Myocyte (in vitro differentiated cells): ENCODE measurements around the gene PPP6R2. TPM values are rescaled to one million over a fixed set of nuclear protein-coding genes. Genes with fewer than 3 reads are reported as not detected.
A peak's percentile ranks its signal among the peaks of the same experiment; 100 is the strongest.

Experiments used
- DNase-seq: peaks from one replicate; pipeline ENCODE4 v3.0.0-alpha.2; 2012; ENCODE audit warnings: low read depth
- total RNA-seq: library from RNA; depleted of rRNA; stranded (reverse); fragments of >200 nt; gene quantifications from 2 replicates; pipeline ENCODE4 v1.2.3, GENCODE V29; 2014

Gene PPP6R2
- total RNA-seq, 1 donor from 2014 or later = 65.8 TPM

DNA sequence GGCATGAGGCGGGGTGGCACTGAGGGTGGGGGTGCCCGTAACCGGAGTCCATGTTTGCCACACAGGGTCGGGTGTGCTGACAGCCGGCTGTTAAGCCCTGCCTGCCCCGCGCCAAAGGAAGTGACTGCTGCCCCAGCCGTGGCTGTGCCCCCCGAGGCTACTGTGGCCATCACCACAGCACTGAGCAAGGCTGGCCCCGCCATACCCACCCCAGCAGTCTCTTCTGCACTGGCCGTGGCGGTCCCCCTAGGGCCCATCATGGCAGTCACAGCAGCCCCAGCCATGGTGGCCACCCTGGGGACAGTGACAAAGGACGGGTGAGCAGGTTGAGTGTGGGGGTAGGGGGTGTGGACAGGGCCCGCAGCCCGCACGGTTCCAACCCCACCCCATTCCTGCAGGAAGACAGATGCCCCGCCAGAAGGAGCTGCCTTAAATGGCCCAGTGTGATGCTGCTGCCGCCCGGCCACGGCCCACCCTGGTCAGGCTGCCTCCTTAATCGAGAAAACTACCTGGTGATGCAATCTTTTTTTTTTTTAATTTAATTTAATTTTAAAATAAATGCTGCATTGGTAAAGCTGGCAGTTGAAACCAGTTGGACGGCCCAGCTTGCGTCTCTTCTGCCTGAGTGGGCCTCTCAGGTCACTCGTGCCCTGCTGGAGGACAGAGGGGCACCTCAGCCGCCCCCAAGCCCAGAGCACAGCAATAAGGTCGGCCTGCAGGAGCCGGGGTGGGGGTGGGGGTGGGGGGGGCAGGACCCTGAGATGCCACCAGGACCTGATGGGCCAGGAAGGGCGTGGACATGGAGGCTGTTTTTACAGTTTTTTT lies 100.9 kb downstream of the PPP6R2 start:
- DNase-seq = no peak

GRCh38 chr22:50444663-50445062 lies 101.5 kb downstream of the PPP6R2 start:
- DNase-seq = peak; percentile 44

DNA sequence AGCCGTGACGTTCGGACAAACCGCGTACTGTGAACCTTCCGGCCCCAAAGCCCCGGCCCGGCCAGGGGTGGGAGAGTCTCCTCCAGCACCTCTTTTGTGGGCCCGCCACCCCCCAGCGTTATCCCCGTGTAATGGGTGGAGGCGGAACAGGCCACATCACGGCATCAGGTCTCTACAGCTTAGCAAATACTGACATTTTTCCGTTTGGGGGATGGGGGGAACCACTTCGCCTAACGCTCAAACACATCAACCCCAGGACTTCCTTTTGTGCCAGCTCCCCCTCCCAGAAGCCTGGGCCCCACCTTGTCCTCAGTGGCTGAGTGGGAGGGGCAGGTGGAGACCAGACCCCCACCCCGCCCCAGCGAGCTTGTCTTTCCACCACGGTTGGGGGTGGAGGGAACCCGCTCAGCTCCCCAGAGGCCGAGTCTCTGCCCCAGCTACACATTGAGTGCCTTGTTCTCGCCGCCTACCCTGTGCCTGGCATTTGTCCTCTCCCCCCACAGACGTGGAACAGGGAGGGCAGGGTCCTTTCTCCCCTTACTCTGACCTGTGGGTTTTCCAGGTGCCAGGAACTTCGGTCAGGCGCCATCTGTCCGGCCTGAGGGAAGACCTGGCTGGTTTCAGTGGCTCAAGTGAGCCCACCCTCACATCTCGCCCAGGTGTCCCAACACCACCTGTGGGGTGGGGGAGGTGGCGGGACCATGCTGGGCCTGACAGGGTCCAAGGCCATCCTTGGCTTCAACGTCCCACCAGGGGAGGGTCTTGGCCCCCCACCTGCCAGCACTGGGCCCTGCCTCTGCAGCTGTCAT lies 102.1 kb downstream of the PPP6R2 start:
- DNase-seq = no peak

DNA sequence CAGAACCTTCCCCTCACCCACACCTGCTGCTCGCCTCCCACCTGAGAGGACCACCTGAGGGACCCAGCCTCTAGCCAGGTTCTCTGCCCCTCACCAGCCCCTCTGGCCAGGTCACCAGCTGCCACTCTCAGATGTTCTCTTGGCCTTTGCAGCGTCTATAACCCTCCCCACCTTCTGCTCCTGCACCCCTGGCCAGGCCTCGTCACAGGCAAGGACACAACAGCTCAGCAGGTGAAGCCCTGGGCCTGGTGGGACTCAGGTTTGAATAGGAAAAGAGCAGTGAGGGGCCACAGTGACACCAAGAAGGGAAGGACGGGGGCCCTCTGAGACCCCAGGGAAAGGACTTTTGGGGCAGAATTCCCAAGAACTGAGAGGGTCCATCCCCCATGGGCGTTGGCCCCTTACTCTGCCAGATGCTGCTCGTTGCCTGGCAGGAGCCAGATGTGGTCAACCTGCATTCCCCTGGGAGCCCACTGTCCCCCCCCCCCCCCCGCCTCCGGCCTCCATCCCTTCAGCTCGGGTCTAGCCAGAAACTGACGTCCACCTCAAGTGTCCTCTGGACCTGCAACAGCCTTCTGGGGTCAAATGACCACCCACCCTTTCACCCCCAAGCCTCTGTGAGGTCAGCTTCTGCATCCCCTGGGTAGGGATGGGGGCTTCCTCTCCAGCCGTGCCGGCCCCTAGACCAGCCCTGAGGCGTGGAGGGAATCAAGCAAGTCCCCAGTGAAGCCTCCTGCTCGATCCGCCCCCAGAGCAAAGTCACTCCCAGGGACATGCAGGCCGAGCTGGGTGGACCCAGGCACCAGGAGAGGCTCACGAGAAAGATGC lies 103.0 kb downstream of the PPP6R2 start:
- DNase-seq = no peak

- no peak for DNase-seq
Measured at GRCh38 chr22:50446708-50447575, 103.8 kb downstream of the PPP6R2 start.

- DNase-seq = no peak
Measured at GRCh38 chr22:50447576-50448551, 104.7 kb downstream of the PPP6R2 start.

- DNase-seq = no peak
Measured at GRCh38 chr22:50452649-50453048, 109.5 kb downstream of the PPP6R2 start.

- no peak for DNase-seq
Measured at GRCh38 chr22:50454556-50455075, 111.5 kb downstream of the PPP6R2 start.

DNA sequence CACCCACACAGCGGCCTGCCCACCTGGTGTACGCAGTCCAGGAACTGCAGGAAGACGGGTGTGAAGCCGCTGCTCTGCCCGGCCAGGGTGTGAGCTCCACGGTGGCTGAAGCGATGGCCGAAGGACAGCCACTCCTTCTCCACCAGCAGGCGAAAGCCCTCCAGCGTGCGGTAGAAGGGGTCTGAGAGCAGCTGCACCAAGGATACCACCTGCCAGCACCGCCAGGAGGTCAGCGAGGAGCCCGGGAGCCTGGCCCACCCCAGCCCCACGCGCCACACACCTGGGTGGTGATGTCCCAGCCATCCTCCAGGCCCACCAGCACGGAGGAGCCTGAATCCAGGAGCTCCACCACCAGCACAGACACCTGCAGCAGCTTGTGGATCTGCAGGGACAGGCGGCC lies 112.1 kb downstream of the PPP6R2 start:
- DNase-seq = no peak

- no peak for DNase-seq
Measured at GRCh38 chr22:50456026-50456425, 112.9 kb downstream of the PPP6R2 start.

DNA sequence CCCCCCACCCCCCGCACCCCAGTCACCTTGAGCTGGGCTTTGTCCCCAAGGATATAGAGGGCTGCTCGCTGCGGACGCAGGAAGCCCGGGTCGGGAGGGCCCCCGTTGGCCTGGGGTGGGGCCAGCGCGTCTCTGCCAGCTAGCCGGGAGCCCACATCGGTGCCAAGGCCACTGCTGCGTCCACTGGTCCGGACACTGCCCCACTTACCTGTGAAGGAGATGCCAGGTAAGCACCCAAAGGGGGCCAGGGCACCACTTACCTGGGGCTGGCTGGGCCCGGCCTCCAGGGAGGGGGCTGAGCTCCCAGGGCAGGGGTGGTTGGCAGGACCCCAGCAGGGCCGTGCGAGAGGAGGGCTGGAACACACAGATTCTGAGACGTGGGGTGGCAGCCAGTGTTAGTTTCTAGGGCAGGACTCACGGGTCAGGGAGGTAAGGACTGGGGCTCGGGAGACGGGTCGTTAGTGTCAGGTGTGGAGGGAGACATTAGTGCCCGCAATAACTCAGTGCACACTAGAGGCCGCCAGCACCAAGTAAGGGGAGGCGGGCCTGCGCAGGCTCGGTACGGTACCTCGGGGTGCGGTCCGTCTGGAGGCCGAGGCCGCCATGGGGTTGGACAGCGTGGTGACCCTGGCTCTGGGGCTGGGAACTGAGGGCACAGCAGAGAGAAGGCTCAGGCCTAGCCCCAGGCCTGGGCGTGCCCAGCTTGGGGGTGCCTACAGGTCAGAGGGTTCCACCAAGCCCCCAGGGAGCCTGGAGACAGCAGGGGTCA lies 113.5 kb downstream of the PPP6R2 start:
- DNase-seq = no peak

- DNase-seq = no peak
Measured at GRCh38 chr22:50459016-50459415, 115.9 kb downstream of the PPP6R2 start.

DNA sequence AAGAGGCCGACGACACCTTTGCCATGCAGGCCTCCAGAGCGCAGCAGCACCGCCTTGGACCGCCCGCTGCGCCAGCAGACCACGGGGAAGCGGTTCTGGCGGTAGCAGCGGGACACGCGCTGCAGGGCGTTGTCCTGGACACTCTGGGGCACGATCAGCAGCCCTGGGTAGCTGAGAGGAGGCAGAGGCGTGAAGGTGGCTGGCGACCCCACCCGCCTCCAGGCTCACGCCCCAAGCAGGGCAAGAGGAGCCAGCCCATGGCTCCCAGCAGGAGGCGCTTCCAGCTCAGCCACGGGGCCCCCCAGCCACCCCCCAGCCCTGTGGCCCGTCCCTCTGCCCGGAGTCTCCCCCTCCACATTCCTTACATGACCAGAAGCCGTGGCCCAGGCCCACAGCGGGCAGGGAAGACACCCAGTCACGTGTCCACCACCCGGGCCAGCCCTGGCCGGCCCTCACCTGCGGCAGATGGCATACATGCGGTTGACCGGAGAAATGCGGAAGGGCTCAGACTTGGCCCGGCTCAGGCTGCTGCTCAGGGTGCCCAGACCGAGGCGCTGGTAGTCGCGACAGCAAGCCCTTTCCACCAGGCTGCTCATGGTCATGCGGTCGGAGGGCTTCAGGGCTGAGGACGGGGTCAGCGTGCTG lies 116.5 kb downstream of the PPP6R2 start:
- no peak for DNase-seq

DNA sequence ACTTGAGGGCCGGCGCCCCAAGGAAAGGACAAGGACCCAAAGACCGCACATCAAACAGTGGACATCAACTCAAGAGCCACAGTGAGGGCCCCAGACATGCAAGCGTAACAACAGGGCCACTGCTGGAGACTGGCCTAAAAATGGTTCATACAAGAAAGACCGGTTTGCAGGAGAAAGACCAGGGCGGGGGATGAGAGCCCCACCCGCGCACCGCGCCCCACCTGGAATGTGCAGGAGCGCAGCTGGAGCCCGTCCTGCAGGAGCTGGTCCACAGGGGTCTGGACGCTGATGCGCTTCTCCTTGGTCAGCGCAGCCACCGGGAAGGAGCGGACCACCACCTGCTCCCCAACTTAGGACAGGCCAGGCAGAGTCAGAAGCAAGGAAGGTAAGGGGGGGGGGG lies 117.8 kb downstream of the PPP6R2 start:
- no peak for DNase-seq

DNA sequence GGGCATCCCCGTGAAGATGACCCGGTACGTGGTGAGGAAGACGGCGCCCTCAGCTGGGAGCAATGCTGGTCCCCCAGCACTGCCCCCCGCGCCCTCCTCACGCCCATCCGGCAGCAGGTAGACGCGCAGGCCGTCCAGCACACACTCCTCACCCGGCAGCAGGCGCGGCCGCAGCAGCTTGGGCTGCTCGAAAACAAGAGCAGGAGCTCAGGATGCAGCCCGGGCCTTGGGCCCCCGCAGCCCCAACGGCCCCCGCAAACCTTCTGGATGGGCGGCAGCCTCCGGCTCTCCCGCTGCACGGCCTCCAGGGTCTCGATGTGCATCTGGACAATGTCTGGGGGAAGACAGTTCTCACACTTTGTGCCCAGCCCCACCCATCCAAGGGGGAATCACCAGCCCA lies 118.4 kb downstream of the PPP6R2 start:
- DNase-seq = no peak

GRCh38 chr22:50461979-50462540 lies 118.9 kb downstream of the PPP6R2 start:
- no peak for DNase-seq

GRCh38 chr22:50463188-50463900 lies 120.2 kb downstream of the PPP6R2 start:
- DNase-seq = no peak
